Measurements from ENCODE around the gene TMPRSS2. TPM values are rescaled to one million over a fixed set of nuclear protein-coding genes. Genes with fewer than 3 reads are reported as not detected.
A peak's percentile ranks its signal among the peaks of the same experiment; 100 is the strongest.

The TMPRSS2 gene
- total RNA-seq, 1 donor from 2014 or later: not detected

- DNase-seq (ENCODE audit: low read depth in 2 of 2): peak in 1 of 2 donors; percentile 12
These were observed 25.7 kb downstream of the TMPRSS2 start for GRCh38 chr21:41482301-41482700.

GRCh38 chr21:41481191-41481590 is 26.8 kb downstream of the TMPRSS2 start:
- no peak for DNase-seq (ENCODE audit: low read depth in 2 of 2)

GRCh38 chr21:41480086-41480690 is 27.8 kb downstream of the TMPRSS2 start:
- DNase-seq (ENCODE audit: low read depth in 2 of 2): no peak

GRCh38 chr21:41479686-41480085 is 28.3 kb downstream of the TMPRSS2 start:
- DNase-seq (ENCODE audit: low read depth in 2 of 2): no peak

GRCh38 chr21:41478319-41479177 is 29.4 kb downstream of the TMPRSS2 start:
- no peak for DNase-seq (ENCODE audit: low read depth in 2 of 2)

GRCh38 chr21:41477641-41478318 is 30.2 kb downstream of the TMPRSS2 start:
- no peak for DNase-seq (ENCODE audit: low read depth in 2 of 2)

GRCh38 chr21:41475714-41476420 is 32.1 kb downstream of the TMPRSS2 start:
- DNase-seq (ENCODE audit: low read depth in 2 of 2): no peak

GRCh38 chr21:41472753-41473548 is 35.0 kb downstream of the TMPRSS2 start:
- no peak for DNase-seq (ENCODE audit: low read depth in 2 of 2)

GRCh38 chr21:41470054-41470453 is 37.9 kb downstream of the TMPRSS2 start:
- DNase-seq (ENCODE audit: low read depth in 2 of 2): no peak

GRCh38 chr21:41466024-41466820 is 41.7 kb downstream of the TMPRSS2 start:
- no peak for DNase-seq (ENCODE audit: low read depth in 2 of 2)

GRCh38 chr21:41465176-41465781 is 42.7 kb downstream of the TMPRSS2 start:
- no peak for DNase-seq (ENCODE audit: low read depth in 2 of 2)

- peak; percentile 77 to 86 for DNase-seq (ENCODE audit: low read depth in 2 of 2)
These were observed 47.1 kb downstream of the TMPRSS2 start for GRCh38 chr21:41460578-41461527.

- DNase-seq (ENCODE audit: low read depth in 2 of 2): no peak
These were observed 47.9 kb downstream of the TMPRSS2 start for GRCh38 chr21:41459884-41460534.

GRCh38 chr21:41458559-41458958 is 49.4 kb downstream of the TMPRSS2 start:
- no peak for DNase-seq (ENCODE audit: low read depth in 2 of 2)

GRCh38 chr21:41458121-41458520 is 49.8 kb downstream of the TMPRSS2 start:
- no peak for DNase-seq (ENCODE audit: low read depth in 2 of 2)

GRCh38 chr21:41453761-41454160 is 54.2 kb downstream of the TMPRSS2 start:
- no peak for DNase-seq (ENCODE audit: low read depth in 2 of 2)

GRCh38 chr21:41453198-41453597 is 54.8 kb downstream of the TMPRSS2 start:
- DNase-seq (ENCODE audit: low read depth in 2 of 2): no peak

Data from lung microvascular endothelial cell (primary cell).